ENCODE data around the gene ODAD3.

GRCh38 chr19:11423164-11423790 is 11.6 kb downstream of the ODAD3 start:
- TF ChIP-seq CTCF (conservative IDR thresholded peaks at IDR 0.05) = no peak
- no peak for TF ChIP-seq ZFX (IDR thresholded peaks at IDR 0.05)

All from C4-2B (cell line).